Stomach smooth muscle (tissue), 2 donors: ENCODE measurements around the gene SYNPR.
"Not testable (repeated sequence)": the region's sequence is repeated elsewhere in the genome, so short reads cannot be mapped to it uniquely, and the experiment has no call there.

Experiments used
- H3K27ac ChIP-seq: one replicate; pipeline ENCODE4 v1.7.0; 2013; ENCODE audit warnings: mild to moderate bottlenecking, low read length, inconsistent platforms
- H3K27me3 ChIP-seq, 2 donors: one replicate each; pipeline ENCODE4 v1.7.0; 2013; ENCODE audit warnings: low read length in 2 of 2; ENCODE audit not compliant: insufficient read depth in 2 of 2, control insufficient read depth in 1 of 2
- H3K36me3 ChIP-seq, 2 donors: one replicate each; pipeline ENCODE4 v1.7.0; 2013; ENCODE audit warnings: low read length in 2 of 2; ENCODE audit not compliant: control insufficient read depth in 2 of 2, insufficient read depth in 2 of 2
- H3K4me1 ChIP-seq: one replicate; pipeline ENCODE4 v1.7.0; 2013; ENCODE audit warnings: low read length; ENCODE audit not compliant: control insufficient read depth, insufficient read depth
- H3K4me3 ChIP-seq, 2 donors: one replicate each; pipeline ENCODE4 v1.7.0; 2013; ENCODE audit warnings: low read length in 2 of 2
- H3K9ac ChIP-seq, 2 donors: one replicate each; pipeline ENCODE4 v1.7.0; 2013; ENCODE audit warnings: low read length in 2 of 2, mild to moderate bottlenecking in 1 of 2
- H3K9me3 ChIP-seq, 2 donors: one replicate each; pipeline ENCODE4 v1.7.0; 2013; ENCODE audit warnings: low read length in 2 of 2; ENCODE audit not compliant: control insufficient read depth in 2 of 2
- donor health status: healthy.
- donor health status: Pancreatic carcinoma.

The SYNPR gene

GRCh38 chr3:63255819-63256218 lies 22.3 kb upstream of the SYNPR start:
- not testable (repeated sequence) for H3K4me1 ChIP-seq, H3K27ac ChIP-seq, H3K9ac ChIP-seq, H3K9me3 ChIP-seq, H3K4me3 ChIP-seq, H3K36me3 ChIP-seq, H3K27me3 ChIP-seq

- Histone ChIP-seq H3K36me3 (no peaks in the 10 kb centered on the region), H3K4me1 (no peaks in the 10 kb centered on the region), H3K4me3 (no peak overlapping the region), H3K27me3 (no peaks in the 10 kb centered on the region), H3K27ac (no peak overlapping the region), H3K9ac (no peak overlapping the region), H3K9me3 (peaks cover 0 to 7% of the 10 kb centered on the region in 2 donors)
These were observed 13.4 kb upstream of the SYNPR start for GRCh38 chr3:63264716-63265115.

GRCh38 chr3:63274359-63274758 lies 3.7 kb upstream of the SYNPR start:
- Histone ChIP-seq H3K27me3 (peaks cover 18 to 24% of the 10 kb centered on the region in 2 donors), H3K9me3 (peaks cover 0 to 3% of the 10 kb centered on the region in 2 donors), H3K4me3 (no peak overlapping the region), H3K27ac (no peak overlapping the region), H3K36me3 (no peaks in the 10 kb centered on the region), H3K9ac (no peak overlapping the region), H3K4me1 (peaks cover 8% of the 10 kb centered on the region)

- H3K36me3 ChIP-seq, result no peaks in the 10 kb centered on the region
- no peak overlapping the region for H3K4me3 ChIP-seq
- H3K27me3 ChIP-seq, result peaks cover 20 to 33% of the 10 kb centered on the region in 2 donors
- no peak overlapping the region for H3K9ac ChIP-seq
- H3K9me3 ChIP-seq, result peaks cover 0 to 3% of the 10 kb centered on the region in 2 donors
- H3K27ac ChIP-seq, result no peak overlapping the region
- peaks cover 8% of the 10 kb centered on the region for H3K4me1 ChIP-seq
These were observed 1.1 kb downstream of the SYNPR start for GRCh38 chr3:63279005-63279841.

- peaks cover 0 to 4% of the 10 kb centered on the region in 2 donors for H3K27me3 ChIP-seq
- H3K27ac ChIP-seq, result no peak overlapping the region
- no peak overlapping the region for H3K4me3 ChIP-seq
- no peak overlapping the region for H3K9ac ChIP-seq
- no peaks in the 10 kb centered on the region for H3K36me3 ChIP-seq
- H3K9me3 ChIP-seq, result no peaks in the 10 kb centered on the region
- no peaks in the 10 kb centered on the region for H3K4me1 ChIP-seq
These were observed 9.5 kb downstream of the SYNPR start for GRCh38 chr3:63287610-63288009.

GRCh38 chr3:63290686-63291085 lies 12.6 kb downstream of the SYNPR start:
- Histone ChIP-seq H3K36me3 (no peaks in the 10 kb centered on the region), H3K9me3 (no peaks in the 10 kb centered on the region), H3K9ac (no peak overlapping the region), H3K4me3 (no peak overlapping the region), H3K27ac (no peak overlapping the region), H3K4me1 (no peaks in the 10 kb centered on the region), H3K27me3 (peaks cover 0 to 4% of the 10 kb centered on the region in 2 donors)

- Histone ChIP-seq H3K9ac (no peak overlapping the region), H3K9me3 (no peaks in the 10 kb centered on the region), H3K4me1 (no peaks in the 10 kb centered on the region), H3K27me3 (no peaks in the 10 kb centered on the region), H3K4me3 (no peak overlapping the region), H3K27ac (no peak overlapping the region), H3K36me3 (no peaks in the 10 kb centered on the region)
These were observed 16.2 kb downstream of the SYNPR start for GRCh38 chr3:63294332-63294731.

GRCh38 chr3:63295356-63295755 lies 17.2 kb downstream of the SYNPR start:
- no peak overlapping the region for H3K9ac ChIP-seq
- no peaks in the 10 kb centered on the region for H3K4me1 ChIP-seq
- H3K36me3 ChIP-seq, result no peaks in the 10 kb centered on the region
- no peaks in the 10 kb centered on the region for H3K9me3 ChIP-seq
- no peak overlapping the region for H3K4me3 ChIP-seq
- H3K27me3 ChIP-seq, result no peaks in the 10 kb centered on the region
- H3K27ac ChIP-seq, result no peak overlapping the region

GRCh38 chr3:63295806-63296205 lies 17.7 kb downstream of the SYNPR start:
- H3K4me3 ChIP-seq, result no peak overlapping the region
- H3K9ac ChIP-seq, result no peak overlapping the region
- no peaks in the 10 kb centered on the region for H3K9me3 ChIP-seq
- H3K27me3 ChIP-seq, result no peaks in the 10 kb centered on the region
- no peak overlapping the region for H3K27ac ChIP-seq
- no peaks in the 10 kb centered on the region for H3K4me1 ChIP-seq
- H3K36me3 ChIP-seq, result no peaks in the 10 kb centered on the region

GRCh38 chr3:63296249-63296648 lies 18.1 kb downstream of the SYNPR start:
- Histone ChIP-seq H3K9ac (no peak overlapping the region), H3K9me3 (no peaks in the 10 kb centered on the region), H3K27ac (no peak overlapping the region), H3K4me1 (no peaks in the 10 kb centered on the region), H3K36me3 (no peaks in the 10 kb centered on the region), H3K4me3 (no peak overlapping the region), H3K27me3 (no peaks in the 10 kb centered on the region)

GRCh38 chr3:63303238-63303637 lies 25.1 kb downstream of the SYNPR start:
- Histone ChIP-seq H3K4me3 (no peak overlapping the region), H3K27ac (no peak overlapping the region)

More at GRCh38 chr3:63303238-63303637, 25.1 kb downstream of the SYNPR start:
- Histone ChIP-seq H3K9ac (no peak overlapping the region), H3K9me3 (no peaks in the 10 kb centered on the region), H3K4me1 (no peaks in the 10 kb centered on the region), H3K36me3 (no peaks in the 10 kb centered on the region), H3K27me3 (no peaks in the 10 kb centered on the region)
